NCI-H226 (cell line): ENCODE measurements around the gene MAD1L1.

Experiments used
- DNase-seq: peaks from one replicate; pipeline ENCODE4 v3.0.0-alpha.2; 2015

Gene MAD1L1

GRCh38 chr7:2112261-2113198 is 120.2 kb downstream of the MAD1L1 start:
- DNase-seq, result no peak

GRCh38 chr7:2111568-2111967 is 121.2 kb downstream of the MAD1L1 start:
- no peak for DNase-seq

GRCh38 chr7:2110610-2111396 is 121.9 kb downstream of the MAD1L1 start:
- no peak for DNase-seq

- DNase-seq, result peak; percentile 99
These were observed 122.7 kb downstream of the MAD1L1 start for GRCh38 chr7:2109936-2110609.

GRCh38 chr7:2109251-2109872 is 123.4 kb downstream of the MAD1L1 start:
- DNase-seq, result no peak

- DNase-seq, result no peak
These were observed 124.1 kb downstream of the MAD1L1 start for GRCh38 chr7:2108501-2109250.

- DNase-seq, result no peak
These were observed 124.7 kb downstream of the MAD1L1 start for GRCh38 chr7:2108071-2108455.

GRCh38 chr7:2107386-2108070 is 125.2 kb downstream of the MAD1L1 start:
- DNase-seq, result no peak

GRCh38 chr7:2106924-2107323 is 125.8 kb downstream of the MAD1L1 start:
- peak; percentile 96 for DNase-seq

- no peak for DNase-seq
These were observed 126.3 kb downstream of the MAD1L1 start for GRCh38 chr7:2106440-2106839.

- DNase-seq, result no peak
These were observed 126.8 kb downstream of the MAD1L1 start for GRCh38 chr7:2105917-2106316.

GRCh38 chr7:2105280-2105679 is 127.5 kb downstream of the MAD1L1 start:
- no peak for DNase-seq

GRCh38 chr7:2104716-2105115 is 128.0 kb downstream of the MAD1L1 start:
- no peak for DNase-seq

GRCh38 chr7:2104107-2104710 is 128.5 kb downstream of the MAD1L1 start:
- peak; percentile 96 for DNase-seq

- DNase-seq, result no peak
These were observed 129.5 kb downstream of the MAD1L1 start for GRCh38 chr7:2103071-2103898.

GRCh38 chr7:2102375-2102723 is 130.4 kb downstream of the MAD1L1 start:
- DNase-seq, result no peak

GRCh38 chr7:2101630-2102374 is 130.9 kb downstream of the MAD1L1 start:
- DNase-seq, result no peak

GRCh38 chr7:2100278-2101208 is 132.2 kb downstream of the MAD1L1 start:
- no peak for DNase-seq
